ENCODE measurements around the gene TNFRSF4.
"Not testable (repeated sequence)": the region's sequence is repeated elsewhere in the genome, so short reads cannot be mapped to it uniquely, and the experiment has no call there.

Gene TNFRSF4

DNA sequence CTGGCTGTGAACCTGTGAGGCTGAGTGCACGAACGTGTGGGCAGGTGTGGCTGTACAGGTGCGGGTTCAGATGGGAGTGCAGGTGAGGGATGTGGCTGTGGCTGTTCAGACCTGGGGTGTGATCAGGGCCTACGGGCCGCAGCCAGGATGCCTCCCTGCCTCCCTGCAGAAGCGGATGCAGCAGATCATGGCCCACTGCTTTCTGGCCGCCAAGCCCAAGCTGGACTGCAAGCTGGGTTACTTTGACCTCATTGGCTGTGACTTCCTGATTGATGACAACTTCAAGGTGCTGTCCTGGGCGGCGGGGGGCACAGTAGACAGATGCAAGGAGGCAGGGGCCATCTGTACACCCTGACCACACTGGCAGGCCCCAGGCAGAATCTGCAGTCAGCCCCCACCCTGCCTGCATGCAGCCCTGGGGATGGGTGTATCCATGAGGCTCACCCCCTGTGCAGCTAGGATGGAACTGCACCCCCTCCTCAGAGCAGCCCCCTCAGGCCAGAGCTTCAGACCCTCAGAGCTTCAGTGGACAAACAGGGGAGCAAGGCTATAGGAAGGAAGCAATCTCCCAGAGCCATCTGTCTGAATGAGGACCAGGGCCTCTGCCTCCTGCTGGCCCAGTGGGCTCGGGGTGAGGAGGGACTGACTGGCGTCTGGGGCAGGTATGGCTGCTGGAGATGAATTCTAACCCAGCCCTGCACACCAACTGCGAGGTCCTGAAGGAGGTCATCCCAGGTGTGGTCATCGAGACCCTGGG, 17.3 kb downstream of the TNFRSF4 start:
- DNase-seq, result no peak
- in situ Hi-C loops (cut with HindIII; ENCODE audit: low pct_ligation_motif_present, low pct_unique_long_range_greater_than_20kb, low sequenced_read_pairs), result no loop called here

DNA sequence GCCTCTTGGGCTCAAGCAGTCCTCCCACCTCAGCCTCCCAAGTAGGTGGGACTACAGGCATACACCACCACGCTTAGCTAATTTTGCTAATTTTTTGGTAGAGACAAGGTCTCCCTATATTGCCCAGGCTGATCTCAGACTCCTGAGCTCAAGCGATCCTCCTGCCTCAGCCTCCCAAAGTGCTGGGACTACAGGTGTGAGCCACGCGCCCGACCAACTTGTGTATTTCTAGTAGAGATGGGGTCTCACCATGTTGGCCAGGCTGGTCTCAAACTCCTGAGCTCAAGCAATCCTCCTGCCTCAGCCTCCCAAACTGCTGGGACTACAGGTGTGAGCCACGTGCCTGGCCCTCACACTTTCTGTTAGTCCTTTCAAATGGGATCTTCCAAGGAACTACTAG, 18.2 kb downstream of the TNFRSF4 start:
- DNase-seq; in situ Hi-C loops (cut with HindIII; ENCODE audit: low pct_ligation_motif_present, low pct_unique_long_range_greater_than_20kb, low sequenced_read_pairs): not testable (repeated sequence)

GRCh38 chr1:1194723-1195122, 19.2 kb downstream of the TNFRSF4 start:
- no peak for DNase-seq
- in situ Hi-C loops (cut with HindIII; ENCODE audit: low pct_ligation_motif_present, low pct_unique_long_range_greater_than_20kb, low sequenced_read_pairs), result no loop called here

- no peak for DNase-seq
- in situ Hi-C loops (cut with HindIII; ENCODE audit: low pct_ligation_motif_present, low pct_unique_long_range_greater_than_20kb, low sequenced_read_pairs), result no loop called here
Observed at GRCh38 chr1:1191734-1192133, 22.2 kb downstream of the TNFRSF4 start.

DNA sequence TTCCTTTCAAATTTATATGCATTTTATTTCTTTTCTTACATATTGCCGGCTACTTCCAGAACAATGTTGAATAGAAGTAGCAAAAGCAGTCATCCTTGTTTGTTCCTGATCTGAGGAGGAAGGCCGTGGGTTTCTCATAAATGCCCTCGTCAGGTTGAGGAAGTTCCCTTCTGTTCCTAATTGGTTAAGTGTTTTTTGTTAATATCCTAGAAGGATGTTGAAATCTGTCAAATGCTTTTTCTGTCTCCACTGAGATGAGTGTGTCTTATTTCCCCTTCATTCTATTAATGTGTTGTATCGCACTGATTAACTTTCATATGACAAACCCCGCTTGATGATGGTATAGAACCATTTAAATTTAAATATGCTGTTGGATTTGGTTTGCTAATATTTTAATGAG, 24.8 kb downstream of the TNFRSF4 start:
- DNase-seq, result no peak
- in situ Hi-C loops (cut with HindIII; ENCODE audit: low pct_ligation_motif_present, low pct_unique_long_range_greater_than_20kb, low sequenced_read_pairs), result no loop called here

GRCh38 chr1:1187938-1188337, 26.0 kb downstream of the TNFRSF4 start:
- in situ Hi-C loops (cut with HindIII; ENCODE audit: low pct_ligation_motif_present, low pct_unique_long_range_greater_than_20kb, low sequenced_read_pairs), result no loop called here
- no peak for DNase-seq

- no peak for DNase-seq
- in situ Hi-C loops (cut with HindIII; ENCODE audit: low pct_ligation_motif_present, low pct_unique_long_range_greater_than_20kb, low sequenced_read_pairs), result no loop called here
Observed at GRCh38 chr1:1185101-1185765, 28.7 kb downstream of the TNFRSF4 start.

GRCh38 chr1:1183833-1184775, 29.8 kb downstream of the TNFRSF4 start:
- in situ Hi-C loops (cut with HindIII; ENCODE audit: low pct_ligation_motif_present, low pct_unique_long_range_greater_than_20kb, low sequenced_read_pairs), result no loop called here
- DNase-seq, result no peak

DNA sequence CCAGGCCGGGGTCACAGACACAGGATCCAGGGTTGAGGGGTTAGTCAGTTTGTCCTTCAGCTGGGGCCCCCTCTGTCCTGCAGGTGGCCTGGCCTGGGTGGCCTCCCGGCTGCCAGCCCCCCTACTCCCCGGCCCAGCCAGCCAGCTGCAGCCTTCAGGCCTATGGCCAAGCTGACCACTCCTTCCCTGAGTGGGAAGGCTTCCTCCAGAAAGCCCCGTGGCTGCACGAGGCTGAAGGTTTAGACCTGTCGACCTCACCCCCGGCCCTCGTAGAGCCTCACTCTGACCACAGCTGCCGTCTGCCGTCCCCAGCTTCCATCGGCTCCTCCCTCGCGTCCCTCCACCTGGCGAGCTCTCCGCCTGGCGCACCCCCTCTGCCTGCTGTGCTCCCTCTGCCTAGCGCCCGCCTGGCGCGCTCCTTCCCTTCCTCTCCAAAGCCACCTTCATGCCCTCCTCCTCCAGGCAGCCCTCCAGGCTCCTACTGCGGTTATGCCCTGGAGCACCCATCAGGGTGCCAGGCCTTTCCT, 30.7 kb downstream of the TNFRSF4 start:
- in situ Hi-C loops (cut with HindIII; ENCODE audit: low pct_ligation_motif_present, low pct_unique_long_range_greater_than_20kb, low sequenced_read_pairs), result no loop called here
- DNase-seq, result no peak

GRCh38 chr1:1182491-1183220, 31.3 kb downstream of the TNFRSF4 start:
- no peak for DNase-seq
- in situ Hi-C loops (cut with HindIII; ENCODE audit: low pct_ligation_motif_present, low pct_unique_long_range_greater_than_20kb, low sequenced_read_pairs), result no loop called here

- DNase-seq, result no peak
- in situ Hi-C loops (cut with HindIII; ENCODE audit: low pct_ligation_motif_present, low pct_unique_long_range_greater_than_20kb, low sequenced_read_pairs), result no loop called here
Observed at GRCh38 chr1:1181938-1182410, 32.0 kb downstream of the TNFRSF4 start.

DNA sequence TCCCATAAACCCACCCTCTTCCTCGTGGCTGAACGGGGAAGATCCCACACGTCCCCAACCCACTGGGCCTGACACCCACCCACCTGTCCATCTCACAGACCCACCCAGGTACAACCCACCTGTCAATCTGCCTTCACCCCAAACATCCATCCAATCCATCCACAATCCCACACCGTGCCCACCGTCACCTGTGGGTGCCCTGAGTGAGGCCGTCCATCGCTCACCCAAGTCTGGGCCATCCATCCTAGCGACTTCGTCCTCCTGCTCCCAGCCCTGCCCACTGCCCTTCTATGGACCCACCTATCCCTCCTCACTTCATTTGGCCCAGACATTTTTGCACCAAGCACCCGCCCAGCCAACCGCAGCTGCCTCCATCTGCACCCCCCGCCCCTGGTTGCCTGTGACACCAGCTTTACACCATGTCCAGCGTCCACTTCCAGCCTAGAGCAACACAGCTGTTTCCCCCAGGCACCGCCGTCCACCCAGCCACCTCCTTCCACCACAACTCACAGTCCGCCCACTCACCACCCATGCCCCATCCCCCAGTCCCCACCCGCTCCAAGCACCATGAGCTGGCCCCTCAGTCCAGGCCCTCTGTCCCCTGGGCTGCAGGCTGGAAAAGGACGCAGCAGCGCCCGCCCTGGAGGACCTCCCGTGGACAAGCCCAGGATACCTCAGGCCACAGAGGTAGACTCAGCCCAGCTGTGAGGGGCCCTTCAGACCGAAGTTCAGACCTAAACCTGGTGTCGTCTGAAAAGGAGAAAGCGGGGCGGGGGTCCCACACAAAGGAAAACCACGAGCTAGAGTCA, 32.6 kb downstream of the TNFRSF4 start:
- DNase-seq, result no peak

DNA sequence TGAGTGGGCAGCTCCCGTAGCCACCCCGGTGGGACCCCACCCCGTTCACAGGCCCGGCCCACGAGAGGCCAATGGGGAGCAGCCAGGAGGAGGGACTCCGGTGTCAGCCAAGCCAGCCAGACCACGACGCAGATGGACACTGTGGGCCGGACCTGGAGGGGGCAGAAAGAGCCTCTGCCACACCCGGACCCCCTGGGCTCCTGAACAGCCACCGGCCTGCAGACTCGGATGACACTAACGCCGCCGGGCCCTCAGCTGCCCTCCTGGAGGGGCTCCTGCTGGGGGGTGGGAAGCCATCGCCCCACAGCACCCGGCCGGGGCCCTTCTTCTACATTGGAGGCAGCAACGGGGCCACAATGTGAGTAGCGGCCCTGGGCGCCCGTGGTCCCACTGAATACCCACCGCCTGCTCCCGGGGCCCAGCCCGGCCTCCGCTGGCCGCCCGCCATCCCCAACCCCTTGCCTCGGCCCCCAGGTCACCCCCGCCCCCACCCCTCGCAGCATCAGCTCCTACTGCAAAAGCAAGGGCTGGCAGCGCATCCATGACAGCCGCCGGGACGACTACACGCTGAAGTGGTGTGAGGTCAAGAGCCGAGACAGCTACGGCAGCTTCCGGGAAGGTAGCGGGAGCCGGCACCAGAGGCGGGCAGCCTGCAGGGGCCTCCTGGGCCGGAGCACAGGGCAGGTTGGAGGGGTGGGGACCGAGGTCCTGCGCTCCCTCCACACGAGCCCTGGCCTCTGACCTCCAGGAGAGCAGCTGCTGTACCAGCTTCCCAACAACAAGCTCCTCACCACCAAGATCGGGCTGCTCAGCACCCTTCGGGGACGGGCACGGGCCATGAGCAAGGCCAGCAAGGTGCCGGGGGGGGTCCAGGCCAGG, 33.7 kb downstream of the TNFRSF4 start:
- no peak for DNase-seq
- in situ Hi-C loops (cut with HindIII; ENCODE audit: low pct_ligation_motif_present, low pct_unique_long_range_greater_than_20kb, low sequenced_read_pairs), result no loop called here

More for the DNA sequence above, 32.6 kb downstream of the TNFRSF4 start:
- in situ Hi-C loops (cut with HindIII; ENCODE audit: low pct_ligation_motif_present, low pct_unique_long_range_greater_than_20kb, low sequenced_read_pairs), result no loop called here

- in situ Hi-C loops (cut with HindIII; ENCODE audit: low pct_ligation_motif_present, low pct_unique_long_range_greater_than_20kb, low sequenced_read_pairs), result no loop called here
- no peak for DNase-seq
Observed at GRCh38 chr1:1179346-1179982, 34.5 kb downstream of the TNFRSF4 start.

GRCh38 chr1:1178794-1179331, 35.1 kb downstream of the TNFRSF4 start:
- in situ Hi-C loops (cut with HindIII; ENCODE audit: low pct_ligation_motif_present, low pct_unique_long_range_greater_than_20kb, low sequenced_read_pairs), result no loop called here

More at GRCh38 chr1:1178794-1179331, 35.1 kb downstream of the TNFRSF4 start:
- no peak for DNase-seq

Data from ACHN (cell line).